DMS114 treated with DMSO at 0.1 percent for 48 hours (cell line): ENCODE data around the gene NBDY.
A peak's percentile ranks its signal among the peaks of the same experiment; 100 is the strongest.
"Not testable (repeated sequence)": the region's sequence is repeated elsewhere in the genome, so short reads cannot be mapped to it uniquely, and the experiment has no call there.

Source experiments
- DNase-seq: peaks from one replicate; lab custom pipeline; 2025; ENCODE audit not compliant: unreplicated experiment; lab: John Stamatoyannopoulos, UW

NBDY gene

DNA sequence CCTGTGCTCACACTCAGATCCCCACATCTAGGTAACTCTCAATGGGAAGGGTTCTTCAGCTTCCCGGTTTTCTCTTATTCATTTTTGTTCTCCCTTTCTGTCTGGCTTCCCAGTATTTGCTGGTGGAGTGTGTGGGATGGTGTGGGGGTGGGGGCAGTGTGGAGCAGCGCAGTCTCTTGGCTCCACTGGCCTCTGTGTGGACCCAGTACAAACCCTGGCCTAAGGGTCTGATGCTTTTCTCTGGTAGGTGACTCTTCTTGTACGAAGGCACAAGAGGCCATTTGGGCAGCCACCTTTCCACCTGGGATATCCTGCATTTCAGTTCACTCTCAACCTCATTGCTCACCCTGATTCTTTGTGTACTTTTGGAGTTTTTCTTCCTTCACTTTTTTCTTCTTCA is 71.3 kb downstream of the NBDY start:
- no peak for DNase-seq

DNA sequence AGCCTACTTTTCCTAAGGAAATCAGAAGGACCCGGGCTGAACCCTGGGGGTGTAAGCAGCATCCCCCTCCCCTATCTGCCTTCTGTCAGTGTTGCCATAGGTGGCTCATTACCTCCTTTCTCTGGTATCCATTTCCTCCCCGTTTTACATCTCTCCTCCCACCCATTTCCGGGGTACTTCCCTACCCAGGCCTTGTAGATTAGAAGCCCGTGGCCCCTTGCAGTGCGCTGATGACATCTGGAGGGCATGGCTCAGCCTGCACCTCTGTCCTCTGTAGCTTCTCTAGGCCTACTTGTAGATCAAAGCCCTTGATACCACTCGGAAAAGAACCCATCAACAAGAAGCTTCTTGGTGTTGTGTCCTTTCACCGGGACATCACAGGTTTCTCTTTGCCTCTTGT is 71.8 kb downstream of the NBDY start:
- DNase-seq = no peak

DNA sequence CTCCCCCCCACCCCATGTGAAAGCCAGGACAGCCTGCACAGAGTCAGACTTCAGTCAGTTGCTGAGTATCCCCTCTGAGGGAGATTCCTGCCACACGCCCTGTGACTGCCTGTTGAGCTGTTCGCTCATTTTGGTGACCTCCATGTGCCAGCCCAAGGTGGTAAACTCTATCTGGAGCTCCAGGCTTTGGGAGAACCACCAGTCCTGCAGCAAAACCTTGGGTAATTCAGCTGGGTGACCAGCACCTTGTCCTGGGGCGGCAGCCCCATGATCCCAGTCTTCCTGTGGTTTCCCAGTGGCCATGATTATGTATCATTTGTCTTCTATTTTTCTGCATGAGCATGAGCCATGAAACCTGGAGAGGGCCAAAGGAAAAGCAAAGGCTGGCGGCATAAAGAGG is 73.4 kb downstream of the NBDY start:
- DNase-seq = no peak

DNA sequence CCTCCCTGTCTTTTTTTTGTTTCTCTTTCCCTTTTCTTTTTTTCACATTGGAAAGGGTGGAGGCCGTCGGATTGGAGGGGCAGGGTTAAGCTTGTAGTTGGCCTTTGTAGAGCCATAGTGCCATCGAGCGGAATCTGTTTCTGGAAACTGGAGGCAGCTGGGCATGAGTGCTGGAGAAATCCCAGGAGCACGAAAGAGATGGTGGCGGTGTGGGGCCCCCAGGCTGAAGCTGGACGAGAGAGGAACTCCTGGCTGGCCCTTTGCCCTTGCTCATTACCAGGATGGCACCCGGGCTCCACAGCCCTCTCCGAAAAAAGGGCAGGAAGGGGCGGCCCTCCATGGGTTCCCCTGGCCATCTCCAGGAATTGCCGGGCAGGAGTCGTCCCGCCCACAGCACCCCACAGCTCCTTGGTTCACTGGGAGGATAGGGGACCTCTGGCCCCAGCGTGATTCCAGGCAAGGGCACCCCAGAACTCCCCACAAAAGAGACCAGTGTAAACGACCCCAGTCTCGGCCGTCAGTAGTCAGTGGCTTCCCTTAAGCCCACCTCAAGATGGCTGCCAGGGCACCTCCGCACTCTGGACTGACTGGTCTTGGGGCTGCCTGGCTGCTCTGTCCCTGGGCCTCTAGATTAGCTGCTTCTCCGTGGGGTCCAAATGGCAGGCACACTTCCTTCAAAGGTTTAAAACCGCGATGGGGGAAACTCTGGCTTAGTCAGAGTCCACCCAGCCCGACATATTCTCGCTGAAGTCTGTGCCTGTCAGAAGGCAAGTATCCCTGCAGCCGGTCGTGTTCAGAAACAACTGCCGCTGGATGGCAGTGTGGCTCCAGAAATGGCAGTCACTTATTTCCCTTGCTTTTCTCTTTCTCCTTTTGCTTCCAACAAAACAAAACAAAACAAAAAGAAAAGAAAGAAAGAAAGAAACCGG is 74.1 kb downstream of the NBDY start:
- DNase-seq = peak; percentile 5

DNA sequence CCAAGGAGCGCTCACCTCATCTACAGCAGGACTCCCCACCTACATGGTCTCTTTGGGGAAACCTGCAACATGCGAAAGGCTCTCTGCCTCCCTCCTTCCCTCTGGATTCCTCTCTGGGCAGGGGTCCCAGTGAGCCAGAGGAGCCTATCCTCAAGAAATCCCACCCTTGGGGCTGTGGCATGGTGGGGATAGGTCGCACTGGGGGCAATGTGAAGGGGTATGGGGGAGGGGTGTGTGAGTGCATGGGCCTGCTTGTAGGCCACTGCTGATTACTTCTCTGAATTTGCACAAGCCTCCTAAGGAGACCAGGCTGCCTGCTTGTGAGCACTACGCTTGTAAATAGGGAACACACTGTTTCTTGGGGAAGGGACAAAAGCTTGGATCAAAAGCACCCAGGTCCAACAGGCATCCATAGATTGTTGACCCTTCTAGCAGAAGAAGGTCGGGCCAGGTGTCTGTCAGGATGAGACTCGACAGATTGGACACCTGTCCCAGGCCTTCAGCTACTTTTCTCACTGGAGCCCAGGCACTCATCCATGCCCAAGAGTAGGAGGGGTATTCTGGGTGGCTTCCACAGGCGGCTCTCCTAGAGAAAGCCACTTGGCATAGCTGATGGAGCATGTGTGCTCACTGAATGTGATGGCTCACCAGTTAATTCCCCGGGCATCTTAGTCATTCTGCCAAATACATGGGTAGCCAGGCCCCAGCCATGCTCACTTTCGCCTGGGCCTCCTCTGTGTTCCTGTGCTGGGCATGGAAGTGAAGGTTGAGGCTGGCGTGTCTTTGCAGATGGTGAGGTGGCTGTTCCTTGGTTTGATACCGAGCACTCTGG is 75.0 kb downstream of the NBDY start:
- no peak for DNase-seq

DNA sequence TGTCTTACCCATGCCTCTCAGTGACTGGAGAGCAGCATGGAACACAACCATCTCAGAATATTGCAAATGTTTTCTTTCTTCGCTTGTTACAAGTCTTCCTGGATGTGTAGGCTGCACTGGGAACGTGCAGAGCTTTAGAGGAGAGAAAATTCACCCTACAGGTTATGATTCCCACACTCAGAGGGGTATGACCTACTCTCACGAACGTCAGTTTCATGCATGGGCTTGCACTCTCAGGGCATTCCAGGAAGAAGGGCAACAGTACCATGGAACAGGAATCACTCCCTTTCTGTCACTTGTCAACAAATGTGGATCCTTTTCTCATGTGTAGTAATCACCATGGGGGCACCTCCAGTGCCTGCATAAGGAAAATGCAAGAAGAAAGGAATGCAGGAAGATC is 75.8 kb downstream of the NBDY start:
- no peak for DNase-seq

DNA sequence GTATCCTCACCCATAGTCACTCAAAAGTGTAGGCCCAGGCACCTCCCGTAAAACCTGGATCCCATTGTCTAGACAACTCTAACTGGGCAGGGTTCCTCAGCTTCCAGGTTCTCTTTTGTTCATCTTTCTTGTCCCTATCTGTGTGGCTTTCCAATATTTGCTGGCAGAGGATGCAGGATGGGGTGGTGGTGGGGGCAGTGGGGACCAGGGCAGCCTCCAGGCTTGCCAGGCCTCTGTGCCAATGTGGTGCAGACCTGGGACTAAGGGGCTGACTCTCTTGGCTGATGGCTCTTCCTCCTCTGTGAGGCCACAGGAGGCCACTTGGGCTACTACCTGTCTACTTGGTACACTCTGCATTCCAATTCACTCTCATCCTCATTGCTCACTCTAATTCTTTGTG is 76.4 kb downstream of the NBDY start:
- no peak for DNase-seq

DNA sequence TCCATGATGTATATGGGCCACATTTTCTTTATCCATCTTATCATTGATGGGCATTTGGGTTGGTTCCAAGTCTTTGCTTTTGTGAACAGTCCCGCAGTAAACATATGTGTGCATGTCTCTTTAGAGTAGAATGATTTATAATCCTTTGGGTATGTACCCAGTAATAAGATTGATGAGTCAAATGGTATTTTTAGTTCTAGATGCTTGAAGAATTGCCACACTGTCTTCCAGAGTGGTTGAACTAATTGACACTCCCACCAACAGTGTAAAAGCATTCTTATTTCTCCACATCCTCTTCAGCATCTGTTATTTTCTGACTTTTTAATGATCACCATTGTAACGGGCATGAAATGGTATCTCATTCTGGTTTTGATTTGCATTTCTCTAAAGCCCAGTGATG is 77.1 kb downstream of the NBDY start:
- not testable (repeated sequence) for DNase-seq

DNA sequence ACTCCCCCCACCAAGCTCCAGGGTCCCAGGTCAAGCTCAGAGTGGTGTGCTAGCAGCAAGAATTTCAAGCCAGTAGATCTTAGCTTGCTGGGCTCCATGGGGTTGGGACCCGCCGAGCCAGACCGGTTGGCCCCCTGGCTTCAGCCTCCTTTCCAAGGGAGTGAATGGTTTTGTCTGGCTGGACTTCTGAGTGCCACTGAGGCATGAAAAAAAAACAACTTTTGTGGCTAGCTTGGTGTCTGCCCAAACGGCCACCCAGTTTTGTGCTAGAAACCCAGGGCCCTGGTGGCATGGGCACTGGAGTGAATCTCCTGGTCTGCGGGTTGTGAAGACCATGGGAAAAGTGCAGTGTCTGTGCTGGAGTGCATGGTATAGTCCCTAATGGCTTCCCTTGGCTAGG is 82.6 kb downstream of the NBDY start:
- no peak for DNase-seq

DNA sequence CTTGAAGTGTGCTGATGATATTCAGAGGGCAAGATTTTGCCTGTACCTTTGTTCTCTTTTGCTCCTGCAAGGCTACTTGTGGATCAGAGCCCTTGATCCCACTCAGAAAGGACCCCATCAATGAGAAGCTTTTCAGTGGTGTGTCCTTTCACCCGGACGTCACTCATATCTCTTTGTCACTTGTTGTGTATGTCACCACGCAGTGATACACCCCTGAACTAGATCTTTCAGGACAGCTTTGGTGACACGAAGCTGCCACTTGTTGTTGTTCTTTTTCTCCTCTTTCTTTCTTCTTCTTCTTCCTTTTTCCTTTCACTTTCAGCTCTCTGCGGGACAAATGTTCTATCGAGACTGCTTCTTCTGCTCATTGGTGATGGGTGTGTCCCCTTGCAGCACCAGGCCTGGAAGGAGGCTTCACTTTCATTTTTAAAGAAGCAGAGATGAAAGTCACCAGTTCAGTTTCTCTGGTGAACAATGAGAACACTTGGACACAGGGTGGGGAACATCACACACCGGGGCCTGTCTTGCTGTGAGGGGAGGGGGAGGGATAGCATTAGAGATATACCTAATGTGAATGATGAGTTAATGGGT is 83.6 kb downstream of the NBDY start:
- no peak for DNase-seq

DNA sequence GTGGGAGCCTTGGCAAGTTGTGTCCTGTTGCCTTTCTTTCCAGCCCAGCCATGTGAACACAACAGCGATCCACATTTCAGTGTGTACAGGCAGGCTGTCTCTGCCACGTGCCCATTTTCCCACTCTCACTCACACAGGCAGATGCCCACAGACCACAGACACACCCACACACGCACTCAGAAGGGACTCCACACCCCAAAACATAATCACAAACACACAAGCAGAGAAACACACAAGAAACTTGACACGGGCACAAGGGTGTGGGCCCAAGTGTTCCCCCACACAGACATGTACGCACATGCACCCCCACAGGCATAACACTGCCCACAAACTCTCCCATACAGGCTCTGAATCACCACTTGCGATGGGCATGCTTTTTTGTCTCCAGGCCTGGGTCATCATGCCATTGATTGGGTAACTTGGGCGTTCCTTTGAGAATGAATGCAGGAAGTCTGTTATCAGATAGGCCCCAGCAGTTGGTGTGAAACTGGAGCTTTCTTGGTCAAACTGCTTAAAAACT is 84.3 kb downstream of the NBDY start:
- DNase-seq = no peak

DNA sequence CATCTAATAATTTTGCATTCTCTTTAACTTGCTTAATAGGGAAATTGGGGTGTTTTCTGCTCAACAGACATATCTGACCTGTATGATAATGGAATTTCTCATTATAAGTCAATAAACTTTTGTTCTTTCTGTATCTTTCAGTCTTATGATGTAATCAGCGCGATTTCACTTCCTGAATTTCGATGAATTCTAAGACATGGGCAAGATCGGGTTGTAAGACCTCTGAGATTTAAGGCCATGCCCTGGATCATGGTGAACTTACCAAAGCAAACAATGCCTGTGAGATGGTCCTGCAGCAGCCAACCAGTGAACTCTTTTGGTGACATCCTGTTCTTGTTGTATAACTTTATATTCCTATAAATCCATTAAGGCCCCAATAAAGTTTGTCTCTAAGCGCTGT is 88.1 kb downstream of the NBDY start:
- no peak for DNase-seq

DNA sequence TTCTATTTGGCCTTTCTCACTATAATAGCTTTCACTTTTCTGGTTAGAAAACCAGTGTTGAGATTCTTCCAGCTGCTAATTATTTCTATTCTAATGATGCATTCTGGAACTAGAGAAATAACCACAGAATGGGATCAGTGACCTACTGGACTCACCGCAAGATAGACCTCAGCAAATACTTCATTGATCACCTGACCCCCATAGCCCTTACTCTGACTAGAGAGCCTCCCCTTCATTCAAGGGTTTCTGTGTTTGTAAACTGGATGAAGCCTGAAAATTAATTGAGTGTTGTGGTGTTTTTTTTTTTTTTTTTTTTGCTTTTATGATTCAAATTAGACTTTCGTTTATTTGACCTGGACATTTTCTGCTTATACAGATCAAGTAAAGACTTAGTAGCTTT is 97.0 kb downstream of the NBDY start:
- DNase-seq = no peak

DNA sequence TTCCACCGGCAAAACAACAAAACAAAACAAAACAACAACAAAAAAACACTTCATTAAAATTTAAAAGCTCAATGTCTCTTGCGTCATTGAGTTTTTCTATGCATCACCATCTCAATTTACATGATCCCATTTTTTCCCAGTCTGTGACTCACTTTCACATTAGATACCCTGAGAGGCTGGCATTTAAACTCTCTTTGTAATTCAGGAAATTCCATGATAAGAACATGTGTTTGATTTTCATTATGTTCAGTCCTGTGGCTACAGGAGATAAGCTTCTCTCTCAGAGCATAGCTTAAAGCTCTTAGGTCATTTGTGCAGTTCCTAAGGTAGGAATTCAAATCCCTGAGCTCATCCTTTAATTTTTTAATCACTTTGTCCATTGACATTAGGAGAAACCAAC is 104.6 kb downstream of the NBDY start:
- DNase-seq = no peak

DNA sequence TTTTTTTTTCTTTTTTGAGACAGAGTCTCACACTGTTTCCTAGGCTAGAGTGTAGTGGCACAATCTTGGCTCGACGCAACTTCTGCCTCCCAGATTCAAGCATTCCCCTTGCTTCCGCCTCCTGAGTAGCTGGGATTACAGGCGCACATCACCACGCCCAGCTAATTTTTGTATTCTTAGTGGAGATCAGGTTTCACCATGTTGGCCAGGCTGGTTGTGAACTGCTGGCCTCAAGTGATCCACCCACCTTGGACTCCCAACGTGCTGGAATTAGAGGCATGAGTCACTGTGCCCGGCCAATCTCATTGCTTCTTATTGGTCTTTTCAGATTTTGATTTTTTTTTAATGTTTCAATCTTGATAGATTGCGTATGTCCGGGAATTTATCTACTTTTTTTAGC is 124.4 kb downstream of the NBDY start:
- DNase-seq = no peak

DNA sequence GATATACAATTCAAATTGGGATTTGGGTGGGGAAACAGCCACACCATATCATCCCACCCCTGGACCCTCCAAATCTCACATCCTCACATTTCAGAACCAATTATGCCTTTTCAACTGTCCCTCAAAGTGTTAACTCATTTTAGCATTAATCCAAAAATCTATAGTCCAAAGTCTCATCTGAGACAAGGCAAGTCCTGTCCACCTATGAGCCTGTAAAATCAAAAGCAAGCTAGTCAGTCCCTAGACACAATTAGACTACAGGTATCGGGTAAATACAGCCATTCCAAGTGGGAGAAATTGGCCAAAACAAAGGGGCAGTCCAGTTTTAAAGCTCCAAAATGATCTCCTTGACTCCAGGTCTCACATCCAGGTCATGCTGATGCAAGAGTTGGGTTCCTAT is 128.0 kb downstream of the NBDY start:
- DNase-seq = no peak

DNA sequence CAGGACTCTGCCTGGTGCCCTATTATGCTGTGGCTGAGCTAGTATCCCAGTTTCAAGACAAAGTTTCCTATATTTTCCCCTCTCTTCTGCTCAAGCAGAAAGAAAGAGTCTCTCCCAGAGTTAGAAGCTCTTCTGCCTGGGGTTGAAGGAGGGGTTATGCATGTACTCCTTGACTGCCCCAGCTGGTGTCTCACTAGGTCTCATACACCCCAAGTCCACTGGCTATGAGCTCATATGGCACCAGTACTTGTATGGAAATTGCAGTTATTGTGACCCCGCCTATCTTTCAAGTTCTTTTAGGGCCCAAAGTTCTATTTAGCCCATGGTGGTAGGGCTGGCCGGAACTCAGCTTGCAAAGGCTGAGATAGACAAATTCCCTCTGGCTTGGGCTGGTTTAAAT is 131.8 kb downstream of the NBDY start:
- DNase-seq = no peak
